Renal pelvis (tissue), 4 donors: ENCODE data around the gene SGCD. TPM values are rescaled to one million over a fixed set of nuclear protein-coding genes. Genes with fewer than 3 reads are reported as not detected.
"Not testable (repeated sequence)": the region's sequence is repeated elsewhere in the genome, so short reads cannot be mapped to it uniquely, and the experiment has no call there.

Experiments used
- DNase-seq: peaks from one replicate; pipeline ENCODE4 v3.0.0-alpha.2; 2013
- polyA plus RNA-seq, 3 donors: library from polyadenylated mRNA; unstranded; fragments of 120-200 nt; gene quantifications; one replicate each; pipeline ENCODE4 v1.2.1, GENCODE V29; 2013; ENCODE audit not compliant: insufficient read length in 3 of 3

SGCD gene
- polyA plus RNA-seq, 3 donors, result 5.2 to 6.7 (median 6.2) TPM

GRCh38 chr5:156628421-156628820, 301.5 kb downstream of the SGCD start:
- no peak for DNase-seq

DNA sequence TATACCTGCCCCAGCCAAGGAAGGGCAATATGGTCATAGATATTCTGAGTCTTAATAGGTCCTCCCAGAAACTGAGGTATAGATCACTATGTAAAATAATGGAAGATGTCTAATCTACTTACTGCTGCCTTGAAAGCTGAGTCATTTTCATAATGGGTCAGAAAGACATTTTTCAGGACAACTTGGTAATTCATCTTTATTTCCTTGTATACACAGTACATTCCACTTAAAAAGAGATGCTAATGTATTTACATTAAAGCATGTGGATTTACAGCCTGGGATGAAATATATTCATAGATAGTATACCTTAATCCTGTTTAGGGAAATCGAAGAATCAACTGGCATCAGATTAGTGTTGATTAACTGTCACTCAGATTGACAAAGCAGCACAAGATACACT, 304.0 kb downstream of the SGCD start:
- DNase-seq, result no peak

DNA sequence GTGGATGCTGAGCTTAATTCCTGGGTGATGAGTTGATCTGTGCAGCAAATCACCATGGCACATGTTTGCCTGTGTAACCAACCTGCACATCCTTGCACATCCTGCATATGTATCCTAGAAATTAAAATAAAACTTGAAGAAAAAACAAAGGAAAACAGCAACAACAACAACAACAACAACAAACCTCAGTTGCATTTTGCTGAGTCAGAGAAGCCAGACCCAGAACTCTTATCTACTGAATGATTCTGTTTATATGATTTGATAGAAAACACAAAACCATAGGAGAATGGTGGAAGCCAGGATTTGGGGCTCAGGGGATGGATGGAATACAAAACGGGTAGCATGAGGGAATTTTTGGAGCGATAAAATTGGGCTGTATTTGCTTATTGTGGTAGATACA, 307.3 kb downstream of the SGCD start:
- DNase-seq, result no peak

DNA sequence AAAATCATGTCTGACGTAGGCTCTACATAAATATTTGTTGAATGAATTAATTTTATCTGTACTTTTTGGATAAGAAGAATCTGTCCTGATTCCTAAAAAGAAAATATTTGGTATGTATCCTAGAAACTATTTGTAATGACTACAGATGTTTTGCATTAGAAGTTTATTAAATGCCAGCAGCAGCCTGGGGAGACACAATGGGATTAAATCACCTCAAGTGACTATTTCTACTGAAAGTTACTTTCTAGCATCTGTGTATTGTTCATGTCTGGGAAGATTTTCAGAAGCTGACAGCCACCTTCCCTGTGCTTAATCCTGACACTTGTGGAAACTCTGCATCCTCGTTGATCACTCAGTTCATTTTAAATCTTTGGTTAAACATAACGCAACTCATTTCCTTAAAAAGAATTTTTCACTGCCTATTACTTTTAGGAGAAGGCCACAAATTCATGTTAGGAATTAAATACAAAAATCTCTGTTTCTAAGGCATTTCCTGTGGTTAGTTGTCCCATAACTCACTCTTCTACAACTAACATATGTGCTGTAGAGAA, 313.8 kb downstream of the SGCD start:
- DNase-seq, result peak; percentile 52

DNA sequence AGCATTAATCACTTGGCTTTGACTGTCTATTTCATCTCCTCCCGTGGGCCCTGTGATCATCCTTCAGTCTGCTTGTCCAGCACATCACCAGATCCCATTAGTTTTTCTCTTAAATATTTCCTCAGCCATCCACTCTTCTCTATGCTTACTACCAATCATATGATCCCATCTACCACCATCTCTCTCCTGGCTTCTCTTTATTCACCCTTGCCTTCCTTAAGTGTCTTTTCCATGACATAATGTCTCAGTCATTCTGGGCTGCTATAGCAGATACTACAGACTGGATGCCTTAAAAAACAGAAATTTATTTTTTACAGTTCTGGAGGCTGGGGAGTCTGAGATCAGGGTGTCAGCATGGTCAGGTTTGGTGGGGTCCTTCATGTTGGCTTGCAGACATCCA, 314.7 kb downstream of the SGCD start:
- DNase-seq, result no peak

DNA sequence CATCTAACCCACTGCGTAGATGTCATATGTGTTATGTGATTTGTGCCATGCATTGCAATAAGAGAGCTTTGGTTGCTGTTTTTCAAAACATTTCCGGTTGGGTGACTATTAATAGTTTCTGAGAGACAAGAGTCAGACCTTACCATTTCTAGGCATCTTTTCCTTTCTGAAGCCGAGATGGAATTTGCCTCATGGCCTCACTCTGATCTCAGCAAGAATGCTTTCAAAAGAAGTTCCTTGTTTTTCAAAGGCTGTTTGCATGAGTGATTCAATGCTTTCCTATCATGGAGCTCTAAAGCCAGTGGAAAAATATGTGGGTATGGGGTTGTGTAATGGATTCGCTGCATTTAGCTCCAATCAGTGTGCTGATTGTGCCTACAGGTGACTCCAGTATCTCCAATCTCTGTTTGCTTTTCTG, 320.1 kb downstream of the SGCD start:
- peak; percentile 19 for DNase-seq

DNA sequence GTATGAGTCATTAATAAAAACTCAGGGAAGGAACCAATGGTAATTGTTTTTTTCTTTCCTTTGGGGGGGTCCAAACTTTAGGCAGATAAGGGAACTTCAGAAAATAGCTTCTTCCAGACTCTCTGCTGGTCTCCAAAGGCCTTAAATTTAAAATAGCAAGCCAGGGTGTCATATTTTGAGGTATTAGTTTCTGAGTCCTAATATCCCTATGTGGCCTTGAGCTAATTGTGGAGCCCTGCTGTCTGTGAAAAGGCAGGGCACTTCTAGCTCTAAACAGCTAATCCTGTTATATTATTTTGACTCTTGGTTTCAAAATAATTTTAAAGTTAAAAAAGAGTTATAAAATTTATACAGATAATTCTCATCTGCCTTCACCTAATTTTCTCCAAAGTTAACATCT, 327.5 kb downstream of the SGCD start:
- DNase-seq, result no peak

DNA sequence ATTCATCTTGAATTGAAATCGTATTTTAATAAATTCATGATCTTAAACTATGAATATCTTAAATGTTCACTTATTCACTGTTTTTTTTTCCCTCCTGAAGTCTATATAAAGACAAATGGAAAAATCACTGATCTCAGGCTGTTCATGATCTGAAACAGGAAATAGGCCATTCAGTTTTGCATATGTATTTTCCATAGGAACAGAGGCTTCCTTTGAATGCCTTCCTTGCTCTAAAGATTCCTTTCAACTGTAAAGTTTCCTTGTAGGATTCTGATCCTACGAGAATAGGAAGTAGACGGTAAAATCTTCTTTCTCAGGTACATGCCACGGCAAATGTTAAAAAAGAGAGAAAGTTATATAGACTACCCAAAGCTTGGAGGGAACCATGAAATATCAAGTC, 328.8 kb downstream of the SGCD start:
- no peak for DNase-seq

GRCh38 chr5:156664832-156665231, 337.9 kb downstream of the SGCD start:
- not testable (repeated sequence) for DNase-seq

DNA sequence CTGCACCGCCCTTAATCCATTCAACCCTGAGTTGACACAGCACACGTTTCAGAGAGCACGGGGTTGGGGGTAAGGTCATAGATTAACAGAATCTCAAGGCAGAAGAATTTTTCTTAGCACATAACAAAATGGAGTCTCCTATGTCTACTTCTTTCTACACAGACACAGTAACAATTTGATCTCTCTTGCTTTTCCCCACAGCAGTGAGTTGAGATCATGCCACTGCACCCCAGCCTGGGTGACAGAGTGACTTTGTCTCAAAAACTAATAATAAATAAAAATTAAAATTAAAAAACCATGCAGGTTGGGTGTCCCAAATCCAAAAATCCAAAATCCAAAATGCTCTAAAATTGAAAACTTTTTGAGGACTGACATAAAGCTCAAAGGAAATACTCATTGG, 339.7 kb downstream of the SGCD start:
- DNase-seq, result not testable (repeated sequence)

DNA sequence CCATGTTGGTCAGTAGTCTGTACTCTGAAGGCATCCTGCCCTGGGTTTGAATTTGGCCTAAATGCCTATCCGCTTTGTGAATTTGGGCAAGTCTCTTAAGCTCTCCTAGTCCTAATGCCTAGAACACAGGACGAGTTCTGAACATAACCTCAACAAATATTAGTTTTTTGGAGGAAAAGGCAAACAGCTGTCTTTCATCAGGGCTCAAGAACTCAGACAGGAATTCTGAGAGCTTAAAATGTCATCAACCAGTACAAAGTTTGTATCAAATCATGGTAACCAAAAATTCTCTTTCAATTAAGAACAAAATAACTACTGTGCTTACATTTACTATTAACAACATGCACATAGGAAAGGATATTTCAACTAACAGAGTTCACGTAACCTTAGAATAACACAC, 340.7 kb downstream of the SGCD start:
- peak; percentile 21 for DNase-seq

DNA sequence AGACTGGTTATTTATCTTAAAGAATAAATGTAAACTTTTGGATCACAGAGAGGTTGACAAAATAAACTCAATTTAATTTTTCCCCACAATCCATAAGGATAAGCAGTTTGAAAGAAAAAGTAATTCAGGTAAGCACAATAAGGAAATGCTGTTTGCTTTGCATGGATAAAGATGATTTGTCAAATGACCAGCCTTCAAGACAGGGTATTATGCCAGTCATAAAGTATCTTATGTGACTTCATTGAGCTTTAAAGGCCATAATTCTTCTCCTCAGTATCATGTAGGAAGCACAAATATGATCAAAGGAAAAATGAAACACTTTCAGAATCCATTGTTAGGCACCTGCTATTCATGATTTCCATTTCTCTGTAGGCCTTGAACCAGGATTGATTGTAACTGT, 342.5 kb downstream of the SGCD start:
- DNase-seq, result no peak

DNA sequence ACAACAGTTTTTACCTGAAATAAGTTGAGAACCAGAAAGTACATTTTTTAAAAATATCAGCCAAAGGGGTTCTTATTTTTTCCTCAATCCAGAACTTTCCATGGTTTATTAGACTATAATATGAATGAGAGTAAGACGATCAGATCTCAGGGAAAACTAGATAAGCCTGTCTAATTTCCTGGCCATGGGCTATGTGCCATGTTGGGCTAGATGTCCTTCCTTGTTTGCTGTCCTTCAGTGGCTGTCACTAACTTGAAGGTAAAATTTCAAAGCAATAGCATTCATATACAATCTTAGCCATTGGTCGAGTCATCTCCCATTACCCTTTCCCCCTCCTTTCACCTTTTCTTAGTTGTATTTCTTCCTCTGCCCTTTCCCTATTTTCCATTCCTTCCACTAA, 343.7 kb downstream of the SGCD start:
- no peak for DNase-seq

DNA sequence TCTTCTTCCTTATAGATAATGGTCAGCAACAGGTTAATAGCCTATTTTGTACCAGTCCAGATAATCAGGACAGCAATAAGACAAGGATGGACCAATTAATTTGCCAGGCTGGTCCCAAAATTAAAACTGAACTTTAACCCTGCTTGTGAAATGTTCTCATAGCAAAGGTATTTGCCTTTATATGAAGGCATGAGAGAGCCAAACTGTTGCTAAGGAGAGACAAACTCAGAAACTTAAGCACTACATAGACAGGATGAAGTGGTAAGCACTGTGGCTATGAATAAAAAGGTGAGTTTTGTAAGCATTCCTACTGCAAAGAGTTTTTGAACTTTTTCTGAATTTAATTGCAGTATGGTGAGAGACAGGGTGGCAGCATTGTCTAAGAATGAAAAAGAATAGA, 348.4 kb downstream of the SGCD start:
- DNase-seq, result no peak

DNA sequence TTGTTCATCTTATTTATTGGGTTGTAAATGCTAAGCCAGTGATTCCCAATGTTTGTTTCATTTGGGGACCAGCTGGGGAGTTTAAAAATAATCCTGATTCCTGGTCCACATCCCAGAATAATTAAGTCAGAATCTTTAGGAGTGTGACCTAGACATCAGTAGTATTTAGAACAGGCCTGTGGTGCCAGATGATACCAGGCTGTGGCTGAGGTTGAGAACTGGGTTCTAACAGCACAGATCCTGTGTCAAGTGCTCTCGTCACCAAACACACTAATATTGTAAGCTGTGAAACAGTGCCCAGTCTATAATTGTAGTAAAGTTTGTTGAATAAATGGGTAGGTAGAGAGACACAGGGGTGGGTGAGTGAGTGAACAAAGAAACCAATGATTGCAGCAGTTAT, 351.0 kb downstream of the SGCD start:
- no peak for DNase-seq

- DNase-seq, result no peak
These were observed 351.5 kb downstream of the SGCD start for GRCh38 chr5:156678484-156678883.

DNA sequence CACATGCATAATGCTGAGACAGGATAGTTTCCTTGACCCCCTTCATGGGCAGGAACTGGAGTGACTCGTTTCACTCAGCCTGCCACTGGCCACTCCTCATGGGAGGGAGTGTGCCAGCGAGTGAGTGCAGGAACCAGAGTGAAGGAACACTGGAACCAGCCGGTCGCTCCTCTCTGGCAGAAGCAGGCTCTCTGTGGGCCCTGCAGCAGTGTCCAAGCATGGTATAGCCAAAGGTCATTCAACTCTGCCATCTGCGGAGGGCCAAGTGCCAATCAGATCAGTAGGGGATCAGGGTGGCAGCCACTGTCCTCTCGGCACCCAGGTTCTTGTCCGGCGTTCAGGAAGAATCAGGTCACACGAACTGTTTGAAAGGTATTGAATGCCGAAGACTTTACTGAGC, 353.9 kb downstream of the SGCD start:
- no peak for DNase-seq

DNA sequence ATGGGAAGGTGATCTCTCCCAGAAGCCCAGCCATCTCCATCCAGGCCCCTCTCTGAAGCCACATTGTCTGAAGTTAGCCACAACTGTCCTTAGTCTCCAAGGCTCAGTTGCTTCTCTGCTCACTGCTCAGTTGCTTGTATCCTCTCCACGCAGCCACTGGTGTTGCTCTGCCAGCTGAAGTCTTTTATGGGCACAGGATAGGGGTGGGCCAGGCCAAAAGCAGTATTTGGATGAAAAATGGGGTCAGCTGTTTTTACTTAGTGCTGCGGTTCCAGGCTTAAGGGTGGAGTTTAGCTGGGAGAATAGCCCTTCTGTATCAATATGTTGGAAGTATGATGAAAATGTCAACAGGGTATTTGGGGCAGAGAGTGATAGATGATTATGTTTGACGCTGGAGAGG, 354.3 kb downstream of the SGCD start:
- DNase-seq, result no peak

- no peak for DNase-seq
These were observed 356.0 kb downstream of the SGCD start for GRCh38 chr5:156682971-156683370.

DNA sequence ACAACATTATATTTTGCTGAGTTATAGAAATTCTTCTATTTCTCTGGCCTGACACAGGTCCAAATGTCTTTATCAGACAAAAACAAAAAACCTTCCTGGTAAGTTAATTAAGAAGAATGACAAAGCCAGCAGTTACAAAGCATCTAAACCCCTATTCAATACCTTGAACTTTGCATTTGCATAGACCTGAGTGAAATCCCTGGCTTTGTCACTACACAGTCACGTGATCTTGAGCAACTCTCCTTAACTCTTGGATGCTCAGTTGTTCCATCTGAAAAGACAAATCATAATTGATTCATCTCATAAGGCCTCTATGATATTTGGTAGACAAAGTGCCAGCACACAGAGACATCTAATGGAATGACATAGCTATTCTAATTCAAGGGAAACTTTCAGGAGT, 356.5 kb downstream of the SGCD start:
- DNase-seq, result no peak

DNA sequence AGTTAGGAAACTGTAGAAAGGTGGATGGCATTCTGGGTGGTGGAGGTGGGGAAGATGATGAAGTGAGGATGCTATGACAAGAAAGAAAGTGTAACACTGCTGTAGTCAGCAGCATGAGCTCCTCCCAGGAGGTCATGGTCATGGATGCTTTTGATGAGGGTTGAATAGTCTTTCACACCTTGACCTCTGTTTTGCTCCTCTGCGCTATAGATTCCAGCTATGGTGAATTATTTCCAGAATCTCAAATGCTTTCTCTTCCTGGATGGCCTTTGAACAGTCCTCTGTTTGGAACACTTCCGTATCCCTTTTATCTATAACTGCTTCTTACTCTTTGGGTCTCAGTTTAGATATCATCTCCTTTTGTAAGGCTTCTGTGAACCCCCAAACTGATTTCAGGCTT, 357.3 kb downstream of the SGCD start:
- DNase-seq, result no peak

DNA sequence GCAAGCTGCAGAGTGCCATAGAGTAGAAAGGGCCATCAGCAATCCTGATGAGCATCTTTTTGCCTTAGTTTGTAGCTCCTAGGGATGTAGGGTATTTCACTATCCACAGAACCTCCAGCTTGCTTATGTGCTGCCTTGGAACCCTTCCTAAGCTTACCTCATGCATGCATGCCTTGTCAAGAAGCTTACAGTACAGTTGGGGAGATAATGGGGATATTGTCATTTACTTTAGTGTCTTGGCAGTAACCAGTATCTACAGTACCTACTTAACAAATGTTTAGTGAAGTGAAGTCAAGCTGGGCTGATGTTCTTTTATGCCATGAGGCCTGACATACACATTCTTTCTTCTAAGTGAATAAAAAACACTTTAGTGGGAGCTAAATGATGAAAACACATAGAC, 358.5 kb downstream of the SGCD start:
- DNase-seq, result no peak

GRCh38 chr5:156686380-156686779, 359.4 kb downstream of the SGCD start:
- DNase-seq, result no peak

DNA sequence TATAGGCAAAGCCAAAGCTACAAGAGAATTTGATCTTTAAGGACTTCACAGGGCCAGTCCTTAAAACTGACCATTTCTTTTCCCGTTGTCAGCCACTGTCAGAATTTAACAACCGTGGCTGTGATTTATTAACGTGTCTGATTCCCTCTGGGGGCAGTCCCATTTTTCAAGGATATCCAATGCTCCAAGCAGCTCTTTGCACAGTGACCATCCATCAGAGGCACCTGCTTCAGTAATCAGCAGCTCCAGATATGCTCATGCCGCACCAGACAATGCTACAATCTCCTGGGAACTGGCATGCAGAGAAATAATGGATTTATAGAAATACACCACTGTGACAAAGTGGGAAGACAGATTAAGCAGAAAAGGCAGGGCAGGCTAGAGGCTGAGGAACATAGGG, 359.8 kb downstream of the SGCD start:
- peak; percentile 73 for DNase-seq

- no peak for DNase-seq
These were observed 360.6 kb downstream of the SGCD start for GRCh38 chr5:156687514-156687913.
